ENCODE results near the gene BTN2A1. TPM values are rescaled to one million over a fixed set of nuclear protein-coding genes. Genes with fewer than 3 reads are reported as not detected.

BTN2A1 gene
- 21.2 and 28.6 TPM in 2 replicates for polyA plus RNA-seq (2012; rRNA removed)
- polyA plus RNA-seq (2012; cell fraction: cytosol; rRNA removed): 18.7 and 19.5 TPM in 2 replicates
- polyA plus RNA-seq (2012; cell fraction: nucleus; rRNA removed): 46.6 and 50.0 TPM in 2 replicates

- DNase-seq: peak; percentile 87
- peak within 1 kb of the TSS; percentile 98 for H2AFZ ChIP-seq (ENCODE audit: low read depth)
- H3K9me3 ChIP-seq: no peaks in the 10 kb centered on the region
- H3K4me2 ChIP-seq: peak within 1 kb of the TSS; percentile 90
- no peaks in the 10 kb centered on the region for H3K9me2 ChIP-seq
- H3K9ac ChIP-seq: peak within 1 kb of the TSS; percentile 80
- peaks cover 13 to 18% of the 10 kb centered on the region in 2 experiments; a peak in 1 of 4 replicates for H3K4me1 ChIP-seq (ENCODE audit: control insufficient read depth in 1 of 2, insufficient read depth in 2 of 2, low read depth in 1 of 2, low read length in 1 of 2)
- H3K4me3 ChIP-seq (ENCODE audit: low read depth in 2 of 2, low read length in 1 of 2): peak within 1 kb of the TSS; percentile 73 to 86
- no peaks in the 10 kb centered on the region for H4K20me1 ChIP-seq (ENCODE audit: insufficient read depth)
- H3K27ac ChIP-seq (ENCODE audit: low read depth in 2 of 2, low read length in 1 of 2): peak within 1 kb of the TSS; percentile 74 to 94
- POLR2A ChIA-PET: no interaction called here
- no peaks in the 10 kb centered on the region for H3F3A ChIP-seq (replicated peaks; ENCODE audit: insufficient read depth)
- TF ChIP-seq FOXM1 (IDR thresholded peaks at IDR 0.05; ENCODE audit: low read depth): no peak
- no peak for TF ChIP-seq SMC3 (IDR thresholded peaks at IDR 0.05; ENCODE audit: low read depth, low read length)
- peak; percentile 77; the same call in 1 of the 2 replicates for TF ChIP-seq POLR2AphosphoS5 (IDR thresholded peaks at IDR 0.05; ENCODE audit: low read depth, low read length)
- peak; percentile 45; the same call in 1 of the 2 replicates for TF ChIP-seq TAF1 (IDR thresholded peaks at IDR 0.05; ENCODE audit: borderline replicate concordance, low read depth, low read length)
- TF ChIP-seq, protein P1, sequence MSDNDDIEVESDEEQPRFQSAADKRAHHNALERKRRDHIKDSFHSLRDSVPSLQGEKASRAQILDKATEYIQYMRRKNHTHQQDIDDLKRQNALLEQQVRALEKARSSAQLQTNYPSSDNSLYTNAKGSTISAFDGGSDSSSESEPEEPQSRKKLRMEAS (IDR thresholded peaks at IDR 0.05; ENCODE audit: low read depth): no peak
- TF ChIP-seq RXRA (IDR thresholded peaks at IDR 0.05; ENCODE audit: borderline replicate concordance, low read depth): no peak
- peak; percentile 99 for TF ChIP-seq RFX5 (IDR thresholded peaks at IDR 0.05; ENCODE audit: low read length)
- peak; percentile 88 for TF ChIP-seq YY1 (IDR thresholded peaks at IDR 0.05; ENCODE audit: low read depth)
- TF ChIP-seq RCOR1 (IDR thresholded peaks at IDR 0.05; ENCODE audit: low read length): no peak
- 0 out of 2 replicates have a peak, but pooled peaks have one; percentile 35 for TF ChIP-seq IRF3 (IDR thresholded peaks at IDR 0.05; ENCODE audit: low read depth, low read length)
- TF ChIP-seq, protein P2, sequence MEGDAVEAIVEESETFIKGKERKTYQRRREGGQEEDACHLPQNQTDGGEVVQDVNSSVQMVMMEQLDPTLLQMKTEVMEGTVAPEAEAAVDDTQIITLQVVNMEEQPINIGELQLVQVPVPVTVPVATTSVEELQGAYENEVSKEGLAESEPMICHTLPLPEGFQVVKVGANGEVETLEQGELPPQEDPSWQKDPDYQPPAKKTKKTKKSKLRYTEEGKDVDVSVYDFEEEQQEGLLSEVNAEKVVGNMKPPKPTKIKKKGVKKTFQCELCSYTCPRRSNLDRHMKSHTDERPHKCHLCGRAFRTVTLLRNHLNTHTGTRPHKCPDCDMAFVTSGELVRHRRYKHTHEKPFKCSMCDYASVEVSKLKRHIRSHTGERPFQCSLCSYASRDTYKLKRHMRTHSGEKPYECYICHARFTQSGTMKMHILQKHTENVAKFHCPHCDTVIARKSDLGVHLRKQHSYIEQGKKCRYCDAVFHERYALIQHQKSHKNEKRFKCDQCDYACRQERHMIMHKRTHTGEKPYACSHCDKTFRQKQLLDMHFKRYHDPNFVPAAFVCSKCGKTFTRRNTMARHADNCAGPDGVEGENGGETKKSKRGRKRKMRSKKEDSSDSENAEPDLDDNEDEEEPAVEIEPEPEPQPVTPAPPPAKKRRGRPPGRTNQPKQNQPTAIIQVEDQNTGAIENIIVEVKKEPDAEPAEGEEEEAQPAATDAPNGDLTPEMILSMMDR (IDR thresholded peaks at IDR 0.05): peak; percentile 22; the same call in 1 of the 2 replicates
- no peak for TF ChIP-seq NFIC (IDR thresholded peaks at IDR 0.05; ENCODE audit: borderline replicate concordance)
- peaks cover 46% of the 10 kb centered on the region for H3K79me2 ChIP-seq (ENCODE audit: insufficient read depth)
- H3K27me3 ChIP-seq (ENCODE audit: insufficient read depth): no peaks in the 10 kb centered on the region
- H3K36me3 ChIP-seq (replicated peaks in 1 of 2; ENCODE audit: control insufficient read depth in 1 of 2, insufficient read depth in 2 of 2, low read length in 1 of 2): peaks cover 18 to 22% of the 10 kb centered on the region in 2 experiments
- WGBS (ENCODE audit: low lambda C conversion rate): 1% methylated on average over 29 of the region's 31 CpGs
- CTCF ChIA-PET: no interaction called here
Observed at GRCh38 chr6:26457806-26458688, at the start of gene BTN2A1. Gene BTN2A1 (plus strand): TSS chr6:26457955. CDS start chr6:26458637, 682 bp downstream.
